GM12875 (cell line): ENCODE results near the gene NR3C2.

ENCODE experiments used
- H3K4me3 ChIP-seq: one replicate; pipeline ENCODE4 v1.5.1; 2011; ENCODE audit warnings: low read depth, low read length, control low read depth
- CTCF ChIP-seq: IDR thresholded peaks from 2 replicates; pipeline ENCODE4 v1.5.1; 2011; ENCODE audit warnings: low read depth, mild to moderate bottlenecking, control low read depth, inconsistent platforms, low read length, moderate library complexity, borderline replicate concordance; ENCODE audit not compliant: insufficient read depth

Gene NR3C2

GRCh38 chr4:148425327-148426110 lies 16.7 kb downstream of the NR3C2 start:
- no peak overlapping the region for H3K4me3 ChIP-seq
- no peak for TF ChIP-seq CTCF

DNA sequence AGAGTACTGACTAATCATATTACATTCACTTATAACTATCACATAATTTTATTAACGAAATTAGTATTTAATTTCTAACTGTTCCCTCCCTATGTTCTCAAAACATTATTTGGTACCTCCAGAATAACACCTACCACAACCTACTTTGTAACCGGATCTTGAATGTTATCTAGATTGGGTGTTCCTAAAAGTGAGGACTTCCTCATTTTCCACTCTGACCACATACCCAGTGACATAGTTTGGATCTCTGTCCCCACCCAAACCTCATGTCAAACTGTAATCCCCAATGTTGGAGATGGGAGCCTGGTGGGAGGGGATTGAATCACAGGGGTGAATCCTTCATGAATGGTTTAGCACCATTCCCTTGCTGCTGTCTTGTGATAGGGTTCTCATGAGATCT lies 21.8 kb downstream of the NR3C2 start:
- TF ChIP-seq CTCF = no peak

GRCh38 chr4:148415500-148415899 lies 26.7 kb downstream of the NR3C2 start:
- no peak overlapping the region for H3K4me3 ChIP-seq
- no peak for TF ChIP-seq CTCF

More for the DNA sequence above, 21.8 kb downstream of the NR3C2 start:
- no peak overlapping the region for H3K4me3 ChIP-seq

DNA sequence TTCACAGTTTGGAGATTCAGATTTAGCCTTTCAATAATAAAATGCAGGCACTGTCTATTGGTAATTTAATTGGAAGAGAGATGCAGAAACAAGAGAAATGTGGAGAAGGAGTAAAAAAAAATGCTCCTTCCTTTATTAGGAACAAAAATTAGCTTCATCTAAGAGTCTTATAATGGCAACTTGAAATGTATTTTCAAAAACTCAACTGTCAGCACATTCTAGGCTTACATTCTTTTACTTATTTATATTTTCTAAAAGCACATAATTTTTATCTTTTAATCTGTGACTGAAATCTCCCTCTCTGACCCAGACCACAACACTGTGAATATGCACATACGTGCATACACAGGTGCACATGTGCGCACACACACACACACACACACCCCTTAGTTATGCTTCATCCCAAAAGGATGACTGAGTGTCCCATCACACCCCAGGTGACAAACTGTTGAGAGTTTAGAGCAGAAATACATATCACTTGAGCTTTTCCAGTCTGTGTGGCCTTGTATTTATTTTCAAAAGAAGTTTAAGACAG lies 29.7 kb downstream of the NR3C2 start:
- no peak overlapping the region for H3K4me3 ChIP-seq
- TF ChIP-seq CTCF = no peak

- TF ChIP-seq CTCF = no peak
- H3K4me3 ChIP-seq = no peak overlapping the region
These were observed 36.9 kb downstream of the NR3C2 start for GRCh38 chr4:148405161-148405893.

GRCh38 chr4:148398988-148399387 lies 43.2 kb downstream of the NR3C2 start:
- H3K4me3 ChIP-seq = no peak overlapping the region
- no peak for TF ChIP-seq CTCF
